ENCODE results near the gene ERC2. TPM values are rescaled to one million over a fixed set of nuclear protein-coding genes. Genes with fewer than 3 reads are reported as not detected.

ERC2 gene
- total RNA-seq, 1 donor from 2014 or later, result 0.65 TPM

GRCh38 chr3:55576621-55577388 is 891.5 kb downstream of the ERC2 start:
- no peak for DNase-seq (ENCODE audit: low spot score)
- Mint-ChIP-seq H3K9me3 (ENCODE audit: low read depth) (peaks cover 8% of the 10 kb centered on the region), H3K4me3 (ENCODE audit: unreplicated experiment) (no peak overlapping the region), H3K4me1 (ENCODE audit: low read depth) (peaks cover 4% of the 10 kb centered on the region), H3K27ac (ENCODE audit: unreplicated experiment) (no peak overlapping the region), H3K36me3 (ENCODE audit: low read depth) (peaks cover 4% of the 10 kb centered on the region), H3K27me3 (ENCODE audit: low read depth) (no peaks in the 10 kb centered on the region)
- TF ChIP-seq, protein P1, sequence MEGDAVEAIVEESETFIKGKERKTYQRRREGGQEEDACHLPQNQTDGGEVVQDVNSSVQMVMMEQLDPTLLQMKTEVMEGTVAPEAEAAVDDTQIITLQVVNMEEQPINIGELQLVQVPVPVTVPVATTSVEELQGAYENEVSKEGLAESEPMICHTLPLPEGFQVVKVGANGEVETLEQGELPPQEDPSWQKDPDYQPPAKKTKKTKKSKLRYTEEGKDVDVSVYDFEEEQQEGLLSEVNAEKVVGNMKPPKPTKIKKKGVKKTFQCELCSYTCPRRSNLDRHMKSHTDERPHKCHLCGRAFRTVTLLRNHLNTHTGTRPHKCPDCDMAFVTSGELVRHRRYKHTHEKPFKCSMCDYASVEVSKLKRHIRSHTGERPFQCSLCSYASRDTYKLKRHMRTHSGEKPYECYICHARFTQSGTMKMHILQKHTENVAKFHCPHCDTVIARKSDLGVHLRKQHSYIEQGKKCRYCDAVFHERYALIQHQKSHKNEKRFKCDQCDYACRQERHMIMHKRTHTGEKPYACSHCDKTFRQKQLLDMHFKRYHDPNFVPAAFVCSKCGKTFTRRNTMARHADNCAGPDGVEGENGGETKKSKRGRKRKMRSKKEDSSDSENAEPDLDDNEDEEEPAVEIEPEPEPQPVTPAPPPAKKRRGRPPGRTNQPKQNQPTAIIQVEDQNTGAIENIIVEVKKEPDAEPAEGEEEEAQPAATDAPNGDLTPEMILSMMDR (IDR thresholded peaks at IDR 0.05), result no peak

- TF ChIP-seq, protein P1 (IDR thresholded peaks at IDR 0.05), result no peak
- Mint-ChIP-seq H3K36me3 (ENCODE audit: low read depth) (peaks cover 2% of the 10 kb centered on the region), H3K4me3 (ENCODE audit: unreplicated experiment) (no peak overlapping the region), H3K27ac (ENCODE audit: unreplicated experiment) (no peak overlapping the region), H3K4me1 (ENCODE audit: low read depth) (peaks cover 9% of the 10 kb centered on the region), H3K27me3 (ENCODE audit: low read depth) (no peaks in the 10 kb centered on the region), H3K9me3 (ENCODE audit: low read depth) (peaks cover 4% of the 10 kb centered on the region)
- no peak for DNase-seq (ENCODE audit: low spot score)
Observed at GRCh38 chr3:55574671-55575070, 893.6 kb downstream of the ERC2 start.

DNA sequence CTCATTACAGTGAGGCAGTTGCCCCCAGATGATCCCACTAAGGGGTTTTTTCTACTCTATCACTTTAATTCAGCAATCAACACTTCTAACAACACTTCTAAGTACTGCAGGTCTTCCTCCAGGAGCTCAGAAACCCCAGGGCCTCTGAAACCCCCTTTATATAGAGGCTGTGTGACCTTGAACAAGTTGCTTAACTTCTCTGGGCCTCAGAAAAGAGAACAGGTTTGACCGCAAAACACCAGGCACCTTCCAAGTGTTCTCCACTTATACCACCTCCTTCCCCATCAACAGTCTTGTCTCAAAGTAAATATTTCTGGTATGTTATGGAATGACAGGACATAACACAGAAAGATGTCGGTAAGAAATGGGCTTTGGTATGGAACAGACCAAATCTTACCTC is 895.5 kb downstream of the ERC2 start:
- no peak overlapping the region for H3K4me3 Mint-ChIP-seq (ENCODE audit: unreplicated experiment)
- H3K9me3 Mint-ChIP-seq (ENCODE audit: low read depth), result no peaks in the 10 kb centered on the region
- H3K27me3 Mint-ChIP-seq (ENCODE audit: low read depth), result no peaks in the 10 kb centered on the region
- H3K27ac Mint-ChIP-seq (ENCODE audit: unreplicated experiment), result no peak overlapping the region
- no peaks in the 10 kb centered on the region for H3K36me3 Mint-ChIP-seq (ENCODE audit: low read depth)
- peaks cover 9% of the 10 kb centered on the region for H3K4me1 Mint-ChIP-seq (ENCODE audit: low read depth)
- no peak for DNase-seq (ENCODE audit: low spot score)
- TF ChIP-seq, protein P1 (IDR thresholded peaks at IDR 0.05), result no peak

- DNase-seq (ENCODE audit: low spot score), result no peak
- TF ChIP-seq, protein P1 (IDR thresholded peaks at IDR 0.05), result peak; percentile 51
- Mint-ChIP-seq H3K9me3 (ENCODE audit: low read depth) (no peaks in the 10 kb centered on the region), H3K4me1 (ENCODE audit: low read depth) (peaks cover 9% of the 10 kb centered on the region), H3K27ac (ENCODE audit: unreplicated experiment) (peak overlapping the region; percentile 6), H3K4me3 (ENCODE audit: unreplicated experiment) (no peak overlapping the region), H3K27me3 (ENCODE audit: low read depth) (no peaks in the 10 kb centered on the region), H3K36me3 (ENCODE audit: low read depth) (peaks cover 1% of the 10 kb centered on the region)
Observed at GRCh38 chr3:55571913-55572312, 896.4 kb downstream of the ERC2 start.

- H3K4me1 Mint-ChIP-seq (ENCODE audit: low read depth), result peaks cover 9% of the 10 kb centered on the region
- H3K27me3 Mint-ChIP-seq (ENCODE audit: low read depth), result no peaks in the 10 kb centered on the region
- TF ChIP-seq, protein P1 (IDR thresholded peaks at IDR 0.05), result no peak
- DNase-seq (ENCODE audit: low spot score), result no peak
- H3K36me3 Mint-ChIP-seq (ENCODE audit: low read depth), result peaks cover 1% of the 10 kb centered on the region
- H3K4me3 Mint-ChIP-seq (ENCODE audit: unreplicated experiment), result no peak overlapping the region
- H3K27ac Mint-ChIP-seq (ENCODE audit: unreplicated experiment), result no peak overlapping the region
- H3K9me3 Mint-ChIP-seq (ENCODE audit: low read depth), result no peaks in the 10 kb centered on the region
Observed at GRCh38 chr3:55571216-55571813, 897.0 kb downstream of the ERC2 start.

All from chondrocyte (in vitro differentiated cells).